Measurements from ENCODE around the gene PITPNC1.

DNA sequence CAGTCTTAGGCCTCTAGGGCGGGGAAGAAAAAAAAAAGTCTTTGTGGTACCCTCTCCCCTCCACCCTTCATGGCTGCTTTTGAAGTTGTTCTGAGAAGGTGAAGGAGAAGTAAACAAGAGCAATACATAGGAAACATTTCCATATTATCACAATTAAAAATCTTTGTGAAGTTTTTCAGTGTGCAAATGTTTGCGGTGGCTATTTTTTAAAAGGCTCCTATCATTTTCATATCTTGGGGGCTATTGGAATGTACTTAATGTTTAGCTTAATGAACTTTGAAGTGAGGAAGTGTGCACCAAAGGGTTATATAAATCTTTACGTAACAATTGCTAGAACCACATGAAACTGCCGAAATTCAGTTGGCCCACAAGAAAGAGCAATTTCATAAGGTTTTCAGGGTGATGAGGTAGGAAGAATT is 348.3 kb downstream of the PITPNC1 start:
- TF ChIP-seq POLR2A (IDR thresholded peaks at IDR 0.05; ENCODE audit: low read depth, low read length) (no peak), FOS (IDR thresholded peaks at IDR 0.05; ENCODE audit: borderline replicate concordance, insufficient read depth, low read length) (no peak), POLR2AphosphoS5 (IDR thresholded peaks at IDR 0.05; ENCODE audit: insufficient read depth, low read depth, low read length) (no peak), MAX (IDR thresholded peaks at IDR 0.05; ENCODE audit: insufficient read depth, insufficient read length) (no peak), EZH2 (IDR thresholded peaks at IDR 0.05; ENCODE audit: borderline replicate concordance, low read depth, low read length, severe bottlenecking) (no peak), MYC (IDR thresholded peaks at IDR 0.05; ENCODE audit: low read depth, low read length) (no peak), JUN (IDR thresholded peaks at IDR 0.05; ENCODE audit: borderline replicate concordance, insufficient read depth, insufficient read length, low read depth) (no peak)
- TF ChIP-seq, protein P1, sequence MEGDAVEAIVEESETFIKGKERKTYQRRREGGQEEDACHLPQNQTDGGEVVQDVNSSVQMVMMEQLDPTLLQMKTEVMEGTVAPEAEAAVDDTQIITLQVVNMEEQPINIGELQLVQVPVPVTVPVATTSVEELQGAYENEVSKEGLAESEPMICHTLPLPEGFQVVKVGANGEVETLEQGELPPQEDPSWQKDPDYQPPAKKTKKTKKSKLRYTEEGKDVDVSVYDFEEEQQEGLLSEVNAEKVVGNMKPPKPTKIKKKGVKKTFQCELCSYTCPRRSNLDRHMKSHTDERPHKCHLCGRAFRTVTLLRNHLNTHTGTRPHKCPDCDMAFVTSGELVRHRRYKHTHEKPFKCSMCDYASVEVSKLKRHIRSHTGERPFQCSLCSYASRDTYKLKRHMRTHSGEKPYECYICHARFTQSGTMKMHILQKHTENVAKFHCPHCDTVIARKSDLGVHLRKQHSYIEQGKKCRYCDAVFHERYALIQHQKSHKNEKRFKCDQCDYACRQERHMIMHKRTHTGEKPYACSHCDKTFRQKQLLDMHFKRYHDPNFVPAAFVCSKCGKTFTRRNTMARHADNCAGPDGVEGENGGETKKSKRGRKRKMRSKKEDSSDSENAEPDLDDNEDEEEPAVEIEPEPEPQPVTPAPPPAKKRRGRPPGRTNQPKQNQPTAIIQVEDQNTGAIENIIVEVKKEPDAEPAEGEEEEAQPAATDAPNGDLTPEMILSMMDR (IDR thresholded peaks at IDR 0.05; ENCODE audit: extremely low read depth in 1 of 2, insufficient read depth in 1 of 2, low read depth in 1 of 2, low read length in 2 of 2): no peak

Measured in endothelial cell of umbilical vein (primary cell).